ENCODE data around the gene P2RX5.

GRCh38 chr17:3647769-3648555 lies 48.0 kb downstream of the P2RX5 start:
- TF ChIP-seq CTCF (IDR thresholded peaks at IDR 0.05): no peak
- TF ChIP-seq EP300 (IDR thresholded peaks at IDR 0.05): no peak
- TF ChIP-seq POLR2A (IDR thresholded peaks at IDR 0.05): no peak

Measured in ovary (tissue), 3 donors.